ENCODE measurements around the gene TTC3.

TTC3 gene

DNA sequence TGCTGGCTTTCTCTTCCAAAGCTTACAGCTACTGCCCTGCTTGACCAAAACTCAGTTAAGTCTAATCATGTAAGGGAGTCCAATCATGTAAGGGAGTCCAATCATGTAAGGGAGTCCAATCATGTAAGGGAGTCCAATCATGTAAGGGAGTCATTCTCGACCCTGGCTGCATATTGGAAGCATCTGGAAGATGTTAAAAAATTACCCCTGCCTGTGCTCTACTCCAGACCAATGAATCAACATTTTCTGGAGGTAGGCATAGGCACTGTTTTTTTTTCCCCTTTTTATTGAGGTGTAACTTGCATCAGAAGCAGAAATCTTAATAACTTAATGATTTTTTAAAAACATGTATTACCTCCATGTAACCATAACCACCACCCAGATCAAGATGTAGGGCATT is 9.6 kb upstream of the TTC3 start:
- DNase-seq: no peak

DNA sequence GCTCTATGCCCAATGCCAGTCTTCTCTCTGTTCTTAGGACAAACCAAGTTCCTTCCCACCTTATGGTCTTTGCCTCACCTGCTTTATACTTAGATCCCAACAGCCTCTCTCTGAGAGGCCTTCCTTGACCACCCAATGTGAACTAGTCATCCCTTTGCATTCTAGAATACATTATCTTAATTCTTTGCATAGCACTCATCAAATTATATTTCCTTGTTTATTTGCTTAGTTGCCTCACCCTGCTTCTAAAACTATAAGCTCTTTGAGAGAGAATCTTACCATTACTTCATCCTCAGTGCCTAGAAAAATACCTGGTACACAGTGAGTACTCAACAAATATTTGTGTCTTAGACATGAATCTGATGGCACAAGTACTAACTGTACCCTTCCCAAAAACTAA is 8.2 kb upstream of the TTC3 start:
- DNase-seq: no peak

DNA sequence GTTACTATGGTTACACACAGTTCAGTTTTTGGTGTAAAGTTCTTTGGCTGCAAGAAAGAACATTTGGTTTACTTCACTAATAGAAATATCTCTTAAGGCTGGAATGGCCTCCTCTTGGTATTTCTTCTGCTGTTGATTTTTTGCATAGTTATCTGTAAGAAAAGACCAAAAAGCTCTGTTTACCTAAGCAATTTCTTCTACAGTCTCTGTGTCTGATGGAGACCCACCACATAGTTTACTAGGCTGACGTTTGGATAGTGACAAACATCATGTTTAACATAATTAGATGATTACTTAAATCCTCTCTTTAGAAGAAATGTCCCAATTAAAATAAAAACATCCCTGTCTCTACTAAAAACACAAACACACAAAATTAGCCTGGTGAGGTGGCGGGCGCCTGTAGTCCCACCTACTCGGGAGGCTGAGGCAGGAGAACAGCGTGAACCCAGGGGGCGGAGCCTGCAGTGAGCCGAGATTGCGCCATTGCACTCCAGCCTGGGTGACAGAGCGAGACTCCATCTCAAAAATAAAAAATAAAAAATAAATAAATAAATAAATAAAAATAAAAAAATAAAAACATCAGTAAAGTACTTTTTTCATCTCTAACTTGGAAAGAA is 7.4 kb upstream of the TTC3 start:
- DNase-seq: no peak

DNA sequence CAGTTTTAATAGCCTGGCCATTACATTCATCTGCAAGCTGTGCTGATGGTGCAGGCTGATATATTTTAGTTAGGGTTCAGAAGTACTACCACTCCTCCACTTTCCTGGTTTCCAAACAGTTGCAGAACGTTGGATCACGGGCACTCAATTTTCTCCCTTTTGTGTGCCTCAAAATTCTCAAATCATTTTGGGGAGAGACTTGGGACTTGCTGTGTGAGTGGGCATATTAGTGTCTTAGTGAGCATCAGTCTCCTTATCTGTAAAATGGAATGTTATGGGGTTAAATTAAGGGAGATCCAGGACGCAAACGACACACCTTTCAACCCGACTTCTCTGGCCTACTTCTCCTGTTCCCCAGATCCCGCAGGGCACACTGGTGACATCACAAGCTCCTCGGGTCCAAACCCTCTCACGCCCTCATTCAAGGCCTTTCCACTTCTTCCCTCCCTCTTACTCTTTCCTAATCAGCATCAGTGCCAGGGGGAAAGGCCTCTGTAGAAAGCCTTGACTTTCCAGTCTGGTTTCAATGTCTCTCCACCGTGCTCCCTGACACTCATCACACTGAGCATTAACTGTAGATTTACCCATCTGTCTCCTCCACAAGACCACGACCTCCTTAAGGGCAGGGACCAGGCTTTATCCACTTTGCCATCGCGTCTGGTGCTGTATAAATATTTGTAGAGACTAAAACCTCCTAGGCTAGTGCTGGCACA is 1.3 kb upstream of the TTC3 start:
- DNase-seq: no peak

DNA sequence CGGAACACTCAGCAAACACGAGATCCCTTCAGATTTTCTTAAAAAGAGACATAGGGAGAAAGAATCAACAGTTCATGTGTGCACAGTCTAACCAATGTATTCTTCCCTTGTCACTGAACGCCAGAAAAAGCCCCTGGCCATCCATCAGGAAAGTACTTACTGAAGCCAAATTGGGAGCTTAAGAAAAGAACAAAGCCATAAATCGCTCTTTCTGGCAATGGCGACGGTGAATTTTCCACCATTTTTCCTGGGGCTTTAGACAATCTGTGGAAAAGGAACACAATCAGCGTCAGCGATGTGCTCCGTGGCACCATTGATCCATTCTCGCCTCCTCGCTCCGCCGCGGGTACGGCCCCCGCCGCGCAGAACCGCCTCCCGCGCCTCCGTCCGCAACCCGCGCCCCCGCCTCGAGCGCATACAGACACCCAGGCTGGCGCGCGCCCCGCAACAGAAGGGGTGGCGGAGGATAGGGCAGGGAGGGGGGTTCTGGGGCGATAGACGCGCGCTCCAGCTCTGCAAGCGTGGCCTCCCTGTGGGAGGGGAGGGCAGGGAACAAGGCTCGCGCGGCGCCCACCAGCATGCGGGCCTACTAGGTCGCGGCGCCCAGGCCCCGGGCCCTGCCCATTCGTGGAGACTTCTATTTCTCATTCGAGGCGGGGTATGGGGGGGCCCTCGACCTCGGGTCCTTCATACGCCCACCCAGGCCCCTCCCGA is 623 bp upstream of the TTC3 start:
- DNase-seq: no peak

DNA sequence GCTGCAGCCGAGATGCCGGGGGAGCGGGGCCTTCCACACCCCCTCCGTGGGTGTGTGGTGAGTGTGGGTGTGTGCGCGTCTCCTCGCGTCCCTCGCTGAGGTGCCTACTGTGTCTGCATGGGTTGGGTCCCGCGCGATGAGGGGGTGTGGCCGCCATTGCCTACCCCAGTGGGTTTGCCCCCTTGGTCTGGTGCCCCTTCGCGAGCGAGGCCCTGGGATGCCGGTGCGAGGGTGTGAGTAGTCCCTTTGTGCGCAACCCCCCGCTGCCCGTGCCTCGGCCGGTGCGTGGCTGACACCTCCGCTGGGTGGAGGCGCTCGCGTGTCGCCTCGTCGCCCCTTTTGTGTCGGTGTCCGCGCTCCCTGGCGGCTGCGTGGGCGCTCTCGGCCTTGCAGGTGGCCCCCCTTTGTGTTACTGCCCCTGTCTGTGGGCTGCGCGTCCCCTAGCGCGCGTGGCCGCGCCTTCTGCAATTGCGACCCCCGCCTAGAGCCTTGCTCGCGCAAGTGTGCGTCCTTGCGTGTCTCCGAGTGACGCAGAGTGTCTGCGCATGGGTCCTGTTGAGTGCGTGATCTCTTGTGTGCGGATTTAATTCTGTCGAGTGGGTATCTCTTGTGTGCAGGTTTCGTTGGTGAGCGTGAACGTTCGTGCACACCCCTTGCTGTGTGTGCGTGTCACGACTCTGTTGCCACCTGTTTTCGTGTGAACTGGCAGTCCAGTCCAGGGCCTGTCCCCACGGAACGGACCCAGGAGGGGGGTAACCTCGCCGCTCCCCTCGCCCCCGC is 553 bp downstream of the TTC3 start:
- DNase-seq: no peak

DNA sequence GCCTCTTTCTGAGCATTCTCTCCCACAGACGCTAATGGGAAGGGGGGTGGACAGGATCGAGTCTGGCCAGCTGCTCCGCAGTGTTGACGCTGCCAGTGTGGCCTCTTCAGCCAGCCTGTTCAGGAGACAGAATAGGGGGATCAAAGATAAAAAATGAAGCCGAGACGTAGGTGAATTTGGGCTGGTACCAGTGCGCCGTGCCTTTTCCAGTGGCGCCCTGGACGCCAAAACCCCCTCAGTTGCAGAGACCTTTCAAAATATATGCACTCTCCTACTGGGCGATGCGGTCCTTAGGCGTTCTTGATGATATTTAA is 1.1 kb downstream of the TTC3 start:
- DNase-seq: no peak

DNA sequence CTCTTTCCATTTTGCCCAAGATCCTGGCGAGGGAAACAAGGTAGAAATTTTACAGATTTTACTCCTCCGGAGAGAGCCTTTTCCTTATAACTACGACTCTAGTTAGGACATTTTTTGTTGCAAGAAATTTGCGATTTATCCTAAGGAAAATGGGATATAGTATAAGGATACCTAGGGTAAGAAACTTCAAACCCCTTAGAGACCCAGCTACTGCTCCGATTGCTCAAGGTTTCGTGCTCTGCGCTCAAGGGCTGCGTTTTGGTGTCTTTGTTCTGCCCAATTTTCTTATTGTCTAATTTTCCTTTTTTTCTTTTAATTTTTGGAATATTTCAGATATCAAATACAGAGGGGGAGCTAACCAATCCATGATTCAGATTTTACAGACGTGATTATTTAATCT is 1.5 kb downstream of the TTC3 start:
- DNase-seq: no peak

DNA sequence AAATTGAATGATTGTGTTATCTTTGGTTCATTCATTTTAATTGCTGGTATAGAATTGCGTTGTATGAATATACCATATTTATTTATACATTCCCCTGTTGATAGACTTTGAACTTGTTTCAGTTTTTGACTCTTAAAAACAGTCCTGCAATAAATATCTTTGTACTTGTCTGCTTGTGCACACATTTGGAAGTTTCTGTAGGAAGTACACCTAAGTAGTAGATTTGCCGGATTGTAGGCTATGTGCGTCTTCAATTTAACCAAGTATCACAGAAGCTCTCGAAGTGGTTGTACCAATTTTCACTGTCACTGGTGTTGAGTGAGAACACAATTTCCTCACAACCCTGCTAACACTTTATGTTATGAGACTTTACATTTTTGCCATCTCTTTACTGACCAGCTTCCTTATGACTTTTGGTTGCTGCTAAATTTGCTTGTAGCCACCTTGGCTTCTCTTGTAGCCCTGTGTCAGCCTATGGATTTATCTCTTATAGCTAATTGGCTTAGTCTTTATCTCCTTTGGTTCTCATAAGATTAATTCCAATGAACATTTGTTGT is 2.2 kb downstream of the TTC3 start:
- DNase-seq: no peak

DNA sequence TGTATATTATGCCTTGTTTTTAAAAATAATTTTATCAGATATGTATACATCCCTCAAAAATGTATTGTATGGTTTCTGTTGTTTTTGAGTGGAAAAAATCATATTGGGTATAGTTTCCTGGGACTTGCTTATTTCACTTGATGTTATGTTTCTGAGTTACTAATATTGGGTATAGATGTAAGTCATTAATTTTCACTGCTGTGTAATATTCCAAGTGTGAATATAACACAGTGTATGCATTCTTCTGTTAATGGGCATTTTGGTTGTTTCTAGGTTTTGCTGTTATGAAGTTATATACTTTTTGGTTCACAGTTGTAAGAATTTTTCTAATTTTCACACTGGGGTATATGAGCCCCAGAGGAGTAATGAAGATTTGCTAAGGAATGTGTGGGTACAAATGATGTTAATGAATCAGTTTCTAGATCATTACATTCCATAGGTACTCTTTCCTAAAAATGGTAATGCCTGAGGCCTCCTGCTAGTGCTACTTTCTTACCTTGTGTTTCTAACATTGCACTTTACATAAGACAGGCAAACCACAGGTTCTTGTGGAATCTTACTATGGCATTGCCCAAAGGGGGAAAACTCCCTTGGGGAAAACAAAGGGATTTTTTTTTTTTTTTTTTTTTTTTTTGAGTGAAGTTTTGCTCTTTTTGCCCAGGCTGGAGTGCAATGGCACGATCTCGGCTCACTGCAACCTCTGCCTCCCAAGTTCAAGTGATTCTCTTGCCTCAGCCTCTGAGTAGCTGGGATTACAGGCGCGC is 3.2 kb downstream of the TTC3 start:
- DNase-seq: no peak

DNA sequence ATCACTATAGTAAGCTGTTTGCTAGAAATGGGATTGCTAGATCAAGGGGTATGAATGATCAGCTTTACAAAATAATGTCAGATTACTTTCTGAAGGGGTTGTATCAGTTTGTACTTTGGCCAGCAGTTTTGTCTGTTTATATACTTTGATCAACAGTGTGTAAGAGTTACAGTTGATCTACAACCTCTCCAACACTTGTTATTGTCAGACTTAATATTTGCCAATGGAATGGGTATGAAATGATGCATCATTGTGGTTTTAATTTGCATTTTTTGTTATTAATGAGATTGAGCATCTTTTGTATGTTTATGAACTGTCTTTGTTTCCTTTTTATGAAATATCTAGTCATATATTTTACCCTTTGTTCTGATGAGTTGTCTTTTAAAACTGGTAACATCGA is 4.3 kb downstream of the TTC3 start:
- no peak for DNase-seq

DNA sequence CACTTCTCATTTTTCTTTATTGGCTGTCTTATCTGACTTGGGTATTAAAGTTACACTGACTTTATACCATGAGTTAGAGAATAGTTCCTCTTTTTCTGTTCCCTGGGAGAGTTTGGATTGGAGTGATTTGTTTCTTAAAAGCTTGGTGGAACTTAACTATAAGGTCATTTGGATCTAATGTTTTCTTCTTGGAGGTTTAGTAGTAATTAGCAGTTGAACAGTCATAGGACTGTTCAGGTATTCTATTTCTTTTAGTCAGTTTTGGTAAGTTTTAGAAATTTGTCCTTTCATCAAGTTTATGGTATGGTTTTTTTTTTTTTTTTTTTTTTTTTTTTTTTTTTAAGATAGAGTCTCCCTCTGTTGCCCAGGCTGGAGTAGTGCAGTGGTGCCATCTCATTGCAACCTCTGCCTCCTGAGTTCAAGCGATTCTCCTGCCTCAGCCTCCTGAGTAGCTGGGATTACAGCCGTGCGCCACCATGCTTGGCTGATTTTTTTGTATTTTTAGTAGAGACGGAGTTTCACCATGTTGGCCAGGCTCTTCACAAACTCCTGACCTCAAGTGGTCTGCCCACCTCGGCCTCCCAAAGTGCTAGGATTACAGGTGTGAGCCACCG is 6.3 kb downstream of the TTC3 start:
- no peak for DNase-seq

DNA sequence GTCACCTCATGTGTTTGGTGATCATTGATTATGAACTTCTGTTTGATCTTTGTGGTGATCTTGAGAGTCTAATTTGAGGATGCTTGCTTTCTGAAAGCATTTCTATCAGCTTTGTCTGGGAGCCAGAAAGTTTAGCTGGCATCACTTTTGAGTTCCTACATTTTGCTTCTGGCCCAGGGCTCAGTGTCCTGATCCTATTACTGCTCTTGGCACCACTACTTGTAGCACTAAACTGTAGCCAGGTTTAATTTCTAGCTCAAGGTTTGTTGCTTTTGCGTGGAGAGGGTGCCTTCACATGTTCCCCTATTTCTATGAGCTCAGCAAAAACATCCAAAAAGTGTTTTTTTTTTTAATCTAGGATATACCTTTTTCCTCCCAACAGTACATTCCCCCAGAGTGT is 9.3 kb downstream of the TTC3 start:
- no peak for DNase-seq

DNA sequence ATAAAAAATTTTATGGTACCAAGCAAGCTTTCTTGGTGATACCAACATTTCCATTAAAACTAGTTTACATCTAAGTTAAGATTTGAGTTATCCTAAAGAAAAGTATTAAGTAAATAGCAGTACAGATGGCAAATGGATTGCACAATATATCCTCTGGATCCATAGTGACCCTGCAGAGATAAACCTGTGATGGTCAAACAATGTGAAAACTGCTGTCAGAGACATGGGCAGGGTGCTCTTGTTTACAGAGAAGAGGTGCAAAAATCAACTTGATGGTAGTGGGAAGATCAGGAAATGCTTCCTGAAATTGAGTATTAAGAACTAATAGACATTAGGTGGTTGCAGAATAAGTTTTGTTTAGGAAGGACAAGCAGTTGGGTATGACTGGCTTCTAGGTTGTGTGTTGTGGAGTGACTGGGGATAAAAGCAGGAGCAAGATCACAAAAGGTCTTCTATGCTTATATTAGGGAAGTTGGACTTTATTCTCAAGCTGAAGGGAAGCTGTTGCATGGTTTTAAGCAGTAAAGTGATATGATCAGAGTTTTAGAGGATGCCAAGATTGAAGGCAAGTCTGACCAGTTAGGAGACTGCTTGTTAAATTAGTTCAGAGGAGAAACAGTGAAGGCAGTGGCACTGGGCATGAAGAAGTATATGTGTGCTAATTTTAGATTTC is 9.9 kb downstream of the TTC3 start:
- no peak for DNase-seq

DNA sequence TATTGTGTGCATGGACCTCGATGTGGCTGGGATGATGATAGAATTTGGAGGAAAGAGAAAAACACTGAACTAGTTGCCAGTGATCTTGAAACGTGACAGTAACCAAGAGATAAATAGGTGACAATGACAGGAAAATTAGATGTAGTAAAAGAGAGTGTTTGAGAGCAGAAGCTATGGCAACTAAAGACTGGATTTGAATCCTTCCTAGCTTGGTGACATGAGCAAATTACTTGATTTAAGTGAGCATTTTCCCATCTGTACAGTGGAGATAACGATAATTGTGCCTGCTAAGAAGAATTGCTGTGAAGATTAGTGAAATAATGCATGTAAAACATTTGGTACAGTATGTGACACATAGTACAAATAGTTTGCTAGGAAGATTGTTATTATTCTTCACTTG is 12.7 kb downstream of the TTC3 start:
- DNase-seq: no peak

DNA sequence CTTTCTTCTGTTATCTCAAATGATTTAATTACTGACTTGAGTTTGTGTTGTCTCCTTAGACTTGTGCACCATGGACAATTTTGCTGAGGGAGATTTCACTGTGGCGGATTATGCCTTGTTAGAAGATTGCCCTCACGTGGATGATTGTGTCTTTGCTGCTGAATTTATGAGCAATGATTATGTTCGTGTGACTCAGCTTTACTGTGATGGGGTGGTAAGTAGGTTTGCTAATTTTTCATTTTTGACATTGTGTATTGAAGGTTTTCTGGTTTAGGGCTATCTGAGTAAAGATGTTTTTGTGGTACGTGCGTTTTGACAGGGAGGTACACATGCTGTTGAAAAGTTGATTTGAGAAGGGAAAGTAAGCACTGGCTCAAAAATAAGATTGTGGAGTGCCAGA is 14.1 kb downstream of the TTC3 start:
- no peak for DNase-seq

DNA sequence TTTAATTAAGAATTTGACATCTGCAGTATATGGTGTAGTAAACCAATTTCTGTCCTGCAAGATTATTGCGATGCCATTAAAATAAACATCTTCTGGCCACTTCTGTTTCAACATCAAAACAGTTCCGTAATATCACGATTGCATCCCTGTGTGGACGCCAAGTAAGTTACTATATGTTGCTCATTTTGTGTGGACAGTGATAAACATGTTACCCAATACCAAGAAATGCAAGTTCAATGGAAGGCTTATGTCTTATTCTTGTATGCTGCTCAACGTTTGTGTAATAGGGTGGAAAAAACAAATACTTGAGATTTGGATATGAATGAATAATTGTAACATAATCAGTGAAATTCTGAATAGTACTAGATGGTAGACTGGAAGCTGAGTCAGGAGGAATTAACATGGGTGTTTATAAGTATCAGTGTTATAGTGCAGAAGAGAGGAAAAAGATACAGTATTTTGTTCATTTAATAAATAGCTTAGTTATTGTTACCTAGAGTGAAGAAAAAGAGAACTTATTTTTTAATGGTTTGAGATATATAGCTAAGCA is 15.2 kb downstream of the TTC3 start:
- DNase-seq: no peak

DNA sequence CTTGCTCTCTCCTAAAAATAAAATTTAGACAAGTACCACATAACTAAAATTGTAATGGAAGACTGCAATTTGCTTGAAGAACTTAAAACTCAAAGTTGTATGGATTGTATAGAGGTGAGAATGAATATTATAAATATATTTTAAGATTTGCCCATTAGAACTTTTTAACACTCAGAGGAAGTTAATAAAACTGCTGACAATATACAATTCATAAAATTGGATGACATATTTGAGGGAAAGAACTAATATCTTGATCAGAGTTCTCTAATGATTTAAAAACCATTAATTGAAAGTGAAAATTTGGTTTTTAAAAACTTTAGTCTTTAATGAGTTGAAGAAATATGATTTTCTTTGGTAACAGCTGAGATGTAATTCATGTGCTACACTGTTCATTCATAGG is 20.9 kb downstream of the TTC3 start:
- DNase-seq: no peak

DNA sequence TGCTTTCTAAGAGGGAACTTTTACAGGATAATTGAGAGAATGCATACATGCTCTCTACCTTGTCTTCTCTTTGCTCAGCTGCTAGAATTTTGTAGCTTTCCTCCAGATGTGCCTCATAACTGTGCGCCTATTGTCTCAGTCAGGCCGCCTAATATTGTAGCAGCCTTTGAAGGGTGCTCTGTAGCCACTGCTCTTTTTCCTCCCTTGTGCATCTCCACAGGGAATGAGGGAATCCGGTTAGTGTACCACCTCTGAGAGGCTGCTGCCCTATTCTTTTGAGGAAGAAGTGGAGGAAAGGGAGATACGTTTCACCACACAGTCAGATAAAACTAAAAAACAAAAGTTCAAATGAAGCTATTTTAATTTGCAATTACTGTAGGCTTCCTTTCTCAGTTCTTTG is 22.8 kb downstream of the TTC3 start:
- DNase-seq: no peak

DNA sequence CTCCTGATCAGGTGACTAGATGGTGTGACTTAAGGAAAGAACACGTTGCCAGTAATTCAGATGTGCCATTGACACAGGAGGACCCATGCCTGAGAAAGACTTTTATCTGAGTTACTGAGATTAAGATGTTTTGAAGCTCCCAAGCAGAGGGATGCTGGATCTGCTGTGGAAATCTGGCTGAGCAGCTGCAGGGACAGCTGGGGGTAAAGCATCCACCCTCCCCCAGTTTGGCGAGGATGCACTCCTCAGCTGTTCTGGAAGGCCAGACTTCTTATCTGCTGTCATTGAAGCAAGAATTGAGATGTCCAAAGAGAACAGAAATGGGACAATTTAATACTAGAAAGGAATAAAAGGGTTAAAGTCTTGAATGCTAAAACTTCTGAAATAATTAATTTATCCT is 25.7 kb downstream of the TTC3 start:
- DNase-seq: no peak

DNA sequence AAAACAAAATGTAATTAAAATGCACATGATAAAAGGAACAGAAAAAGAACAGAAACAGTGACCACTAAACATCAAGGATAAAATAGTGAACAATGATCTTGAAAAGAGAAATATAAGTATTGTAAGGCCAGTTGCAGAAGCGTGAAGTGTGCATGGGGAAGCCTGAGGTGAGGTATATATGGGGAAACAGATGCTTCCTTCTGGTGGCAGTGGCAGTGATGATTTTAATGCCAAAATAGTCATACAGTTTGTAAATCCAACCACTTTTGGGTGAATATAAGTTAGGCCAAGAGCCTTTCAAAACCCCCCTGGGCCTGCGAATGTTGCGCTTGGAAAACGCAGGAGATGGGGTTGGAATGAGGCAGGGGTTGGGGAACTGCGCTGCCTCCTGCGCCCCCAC is 27.3 kb downstream of the TTC3 start:
- DNase-seq: no peak
